ENCODE data around the gene RACGAP1.

- TF ChIP-seq CHD1 (IDR thresholded peaks at IDR 0.05; ENCODE audit: low read depth, low read length) (no peak), CTCF (conservative IDR thresholded peaks at IDR 0.05; ENCODE audit: low read depth, low read length) (no peak), RFX5 (IDR thresholded peaks at IDR 0.05; ENCODE audit: low read depth, low read length) (no peak), POLR2A (IDR thresholded peaks at IDR 0.05; ENCODE audit: low read depth, low read length) (no peak)
Observed at GRCh38 chr12:49962861-49963765, 62.2 kb downstream of the RACGAP1 start.

All from IMR-90 (cell line).